ENCODE results near the gene STRADA.

DNA sequence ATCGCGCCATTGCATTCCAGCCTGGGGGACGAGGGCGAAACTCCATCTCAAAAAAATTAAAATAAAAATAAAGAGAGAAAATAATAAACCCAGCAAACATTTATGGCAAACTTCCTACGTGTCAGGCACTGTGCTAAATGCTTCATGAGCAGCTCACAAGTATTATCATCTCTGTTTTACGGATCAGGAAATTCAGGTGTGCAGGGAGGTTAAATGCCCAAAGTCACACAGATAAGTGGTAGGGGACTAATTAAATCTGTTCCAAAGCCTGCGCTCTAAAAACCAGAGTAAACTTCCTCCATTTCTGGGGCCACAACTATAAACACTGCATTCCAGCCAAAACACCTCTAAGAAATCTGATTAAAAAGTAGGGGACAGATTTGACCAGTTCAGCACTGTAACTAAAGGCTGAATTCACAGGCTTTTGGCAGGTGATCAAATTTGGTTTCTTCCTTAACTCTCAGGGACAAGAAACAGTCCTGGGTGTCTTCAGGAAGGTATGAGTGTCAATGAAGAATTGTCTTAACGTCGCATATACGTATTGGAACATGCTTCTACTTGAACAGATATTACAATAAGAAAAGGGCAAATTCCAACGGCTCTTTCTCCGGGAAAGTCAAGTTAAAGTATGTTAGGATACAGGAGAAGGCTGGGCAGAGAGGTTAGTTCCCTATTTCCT lies 996 bp downstream of the STRADA start:
- TF ChIP-seq, protein P1, sequence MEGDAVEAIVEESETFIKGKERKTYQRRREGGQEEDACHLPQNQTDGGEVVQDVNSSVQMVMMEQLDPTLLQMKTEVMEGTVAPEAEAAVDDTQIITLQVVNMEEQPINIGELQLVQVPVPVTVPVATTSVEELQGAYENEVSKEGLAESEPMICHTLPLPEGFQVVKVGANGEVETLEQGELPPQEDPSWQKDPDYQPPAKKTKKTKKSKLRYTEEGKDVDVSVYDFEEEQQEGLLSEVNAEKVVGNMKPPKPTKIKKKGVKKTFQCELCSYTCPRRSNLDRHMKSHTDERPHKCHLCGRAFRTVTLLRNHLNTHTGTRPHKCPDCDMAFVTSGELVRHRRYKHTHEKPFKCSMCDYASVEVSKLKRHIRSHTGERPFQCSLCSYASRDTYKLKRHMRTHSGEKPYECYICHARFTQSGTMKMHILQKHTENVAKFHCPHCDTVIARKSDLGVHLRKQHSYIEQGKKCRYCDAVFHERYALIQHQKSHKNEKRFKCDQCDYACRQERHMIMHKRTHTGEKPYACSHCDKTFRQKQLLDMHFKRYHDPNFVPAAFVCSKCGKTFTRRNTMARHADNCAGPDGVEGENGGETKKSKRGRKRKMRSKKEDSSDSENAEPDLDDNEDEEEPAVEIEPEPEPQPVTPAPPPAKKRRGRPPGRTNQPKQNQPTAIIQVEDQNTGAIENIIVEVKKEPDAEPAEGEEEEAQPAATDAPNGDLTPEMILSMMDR (IDR thresholded peaks at IDR 0.05): no peak
- no peak for TF ChIP-seq ZFX (IDR thresholded peaks at IDR 0.05; ENCODE audit: borderline replicate concordance)
